CD4-positive, alpha-beta T cell treated with Interleukin-4 for 1 hour (primary cell): ENCODE results near the gene CYP3A7.
"Not testable (repeated sequence)": the region's sequence is repeated elsewhere in the genome, so short reads cannot be mapped to it uniquely, and the experiment has no call there.

Source experiments
- DNase-seq, 2 donors: peaks; one replicate each; pipeline ENCODE4 v3.0.0-alpha.2; 2020 to 2022

The CYP3A7 gene

GRCh38 chr7:99734987-99735386, at the start of gene CYP3A7:
Gene CYP3A7, minus strand, starts transcription at chr7:99735196. Its CDS starts 103 bp downstream, at chr7:99735093.
- DNase-seq, result no peak

- no peak for DNase-seq
Measured at GRCh38 chr7:99784007-99784406, 49.0 kb upstream of the CYP3A7 start, which contains the start of gene CYP3A4. Gene CYP3A4, minus strand, starts transcription at chr7:99784184. Its CDS starts 103 bp downstream, at chr7:99784081.

- no peak for DNase-seq
Measured at GRCh38 chr7:99782012-99782953, 47.3 kb upstream of the CYP3A7 start.

GRCh38 chr7:99780588-99780987, 45.6 kb upstream of the CYP3A7 start:
- no peak for DNase-seq

DNA sequence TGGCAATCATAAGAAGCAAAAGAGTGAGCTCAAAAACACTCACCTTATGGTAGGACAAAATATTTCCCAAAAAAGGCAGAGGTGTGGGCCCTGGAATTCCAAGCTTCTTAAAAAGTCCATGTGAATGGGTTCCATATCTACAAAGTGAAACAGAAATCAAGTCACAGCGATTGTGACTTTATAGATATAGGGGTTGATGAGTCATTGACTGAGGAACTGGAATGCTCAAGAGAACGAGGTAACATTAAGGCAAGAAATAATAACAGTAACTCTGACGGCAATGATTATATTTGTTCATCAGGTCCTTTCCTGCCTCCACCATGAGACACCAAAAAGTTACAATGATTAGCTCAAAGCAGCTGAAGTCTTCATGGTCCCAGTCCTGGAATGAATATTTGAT, 45.0 kb upstream of the CYP3A7 start:
- no peak for DNase-seq

DNA sequence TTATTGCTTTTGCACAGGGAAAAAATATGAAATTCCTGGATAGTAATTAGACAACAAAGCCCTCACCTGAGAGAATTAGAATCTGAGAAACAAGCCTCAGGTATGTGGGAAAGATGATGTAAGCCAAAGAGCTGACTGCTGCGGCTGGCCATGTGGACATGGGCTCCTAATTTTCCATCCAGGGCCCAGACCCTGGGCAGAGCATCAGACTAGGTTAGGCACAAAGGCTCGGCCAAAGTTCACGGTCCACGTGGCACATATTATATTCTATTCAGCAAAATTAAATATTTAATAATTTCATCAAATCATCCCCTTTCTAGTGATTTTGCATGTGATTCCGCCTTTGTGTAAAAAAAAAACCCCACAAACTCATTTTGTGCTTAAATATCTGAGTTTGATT, 43.9 kb upstream of the CYP3A7 start:
- DNase-seq, result no peak

DNA sequence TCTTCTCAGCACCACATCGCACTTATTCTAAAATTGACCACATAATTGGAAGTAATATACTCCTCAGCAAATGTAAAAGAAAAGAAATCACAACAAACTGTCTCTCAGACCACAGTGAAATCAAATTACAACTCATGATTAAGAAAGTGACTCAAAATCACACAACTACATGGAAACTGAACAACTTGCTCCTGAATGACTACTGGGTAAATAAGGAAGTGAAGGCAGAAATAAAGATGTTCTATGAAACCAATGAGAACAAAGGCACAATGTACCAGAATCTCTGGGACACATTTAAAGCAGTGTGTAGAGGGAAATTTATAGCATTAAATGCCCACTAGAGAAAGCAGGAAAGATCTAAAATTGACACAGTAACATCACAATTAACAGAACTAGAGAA, 38.4 kb upstream of the CYP3A7 start:
- not testable (repeated sequence) for DNase-seq

GRCh38 chr7:99772565-99772964, 37.6 kb upstream of the CYP3A7 start:
- no peak for DNase-seq

DNA sequence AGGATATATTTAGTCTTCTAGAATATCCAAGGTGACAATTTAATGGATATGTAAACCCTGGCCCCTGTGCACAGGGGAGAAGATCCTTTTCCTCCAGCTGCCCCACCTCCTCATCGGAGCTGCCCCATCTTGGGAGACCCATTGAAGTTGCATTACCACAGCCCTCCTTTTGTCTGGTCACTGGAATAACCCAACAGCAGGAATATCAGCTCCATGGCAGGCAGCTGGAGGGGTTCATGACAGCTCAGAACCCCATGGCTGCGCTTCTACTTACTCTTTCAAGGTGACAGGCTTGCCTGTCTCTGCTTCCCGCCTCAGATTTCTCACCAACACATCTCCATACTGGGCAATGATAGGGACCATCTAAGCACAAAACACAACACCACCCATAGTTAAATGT, 34.5 kb upstream of the CYP3A7 start:
- DNase-seq, result not testable (repeated sequence)

DNA sequence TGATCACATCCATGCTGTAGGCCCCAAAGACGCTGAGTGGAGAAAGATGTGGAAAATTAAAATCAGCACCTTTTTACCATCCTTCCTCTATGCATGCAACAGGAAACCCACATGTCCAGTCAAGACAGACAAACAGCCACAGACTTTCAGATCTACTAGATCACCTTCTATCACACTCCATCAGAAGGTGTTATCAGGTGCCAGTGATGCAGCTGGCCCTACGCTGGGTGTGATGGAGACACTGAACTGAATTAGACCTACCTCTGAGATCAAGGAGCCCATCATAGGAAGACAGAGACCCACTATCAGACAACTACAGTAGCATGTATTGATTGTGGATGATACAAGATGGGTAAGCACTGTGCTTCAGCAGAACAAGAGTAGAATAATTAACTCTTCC, 33.5 kb upstream of the CYP3A7 start:
- DNase-seq, result no peak

- no peak for DNase-seq
Measured at GRCh38 chr7:99767662-99768061, 32.7 kb upstream of the CYP3A7 start.

GRCh38 chr7:99766484-99767099, 31.6 kb upstream of the CYP3A7 start:
- no peak for DNase-seq

DNA sequence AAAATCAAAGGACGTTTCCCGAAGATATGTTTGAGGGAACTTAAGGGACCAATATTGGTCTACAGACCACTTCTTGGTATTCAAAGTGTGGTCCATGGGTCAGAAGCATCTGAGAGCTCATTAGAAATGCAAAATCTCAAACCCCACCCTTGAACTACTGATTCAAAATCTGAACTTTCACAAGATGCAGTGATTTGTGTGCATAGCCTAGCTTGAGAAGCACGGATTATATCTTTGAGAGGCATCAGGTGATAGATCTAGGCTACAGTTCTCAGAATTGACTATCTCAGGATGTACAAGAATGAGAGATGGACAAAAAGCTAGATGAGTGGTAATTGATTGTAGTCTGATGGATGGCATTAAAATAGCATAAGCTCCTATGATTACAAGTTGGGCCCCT, 29.5 kb upstream of the CYP3A7 start:
- no peak for DNase-seq

- DNase-seq, result no peak
Measured at GRCh38 chr7:99762680-99763327, 27.8 kb upstream of the CYP3A7 start.

DNA sequence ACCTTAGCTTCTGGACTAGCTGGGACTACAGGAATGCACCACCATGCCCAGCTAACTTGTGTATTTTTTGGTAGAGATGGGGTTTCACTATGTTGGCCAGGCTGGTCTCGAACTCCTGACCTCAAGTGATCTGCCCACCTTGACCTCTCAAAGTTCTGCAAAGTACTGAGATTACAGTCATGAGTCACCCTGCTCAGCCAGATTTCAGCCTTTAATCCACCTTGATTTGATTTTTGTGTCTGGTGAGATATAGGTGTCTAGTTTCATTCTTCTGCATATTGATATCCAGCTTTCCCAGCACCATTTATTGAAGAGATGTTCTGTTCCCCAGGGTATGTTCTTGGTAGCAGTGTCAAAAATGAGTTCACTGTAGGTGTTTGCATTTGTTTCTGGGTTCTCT, 20.1 kb upstream of the CYP3A7 start:
- DNase-seq, result no peak

GRCh38 chr7:99752356-99752755, 17.4 kb upstream of the CYP3A7 start:
- no peak for DNase-seq

GRCh38 chr7:99751322-99752052, 16.5 kb upstream of the CYP3A7 start:
- not testable (repeated sequence) for DNase-seq

- DNase-seq, result no peak
Measured at GRCh38 chr7:99748846-99749579, 14.0 kb upstream of the CYP3A7 start.

DNA sequence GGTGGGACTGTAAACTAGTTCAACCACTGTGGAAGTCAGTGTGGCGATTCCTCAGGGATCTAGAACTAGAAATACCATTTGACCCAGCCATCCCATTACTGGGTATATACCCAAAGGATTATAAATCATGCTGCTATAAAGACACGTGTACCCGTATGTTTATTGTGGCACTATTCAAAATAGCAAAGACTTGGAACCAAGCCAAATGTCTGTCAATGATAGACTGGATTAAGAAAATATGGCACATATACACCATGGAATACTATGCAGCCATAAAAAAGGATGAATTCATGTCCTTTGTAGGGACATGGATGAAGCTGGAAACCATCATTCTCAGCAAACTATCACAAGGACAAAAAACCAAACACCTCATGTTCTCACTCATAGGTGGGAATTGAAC, 11.9 kb upstream of the CYP3A7 start:
- not testable (repeated sequence) for DNase-seq

DNA sequence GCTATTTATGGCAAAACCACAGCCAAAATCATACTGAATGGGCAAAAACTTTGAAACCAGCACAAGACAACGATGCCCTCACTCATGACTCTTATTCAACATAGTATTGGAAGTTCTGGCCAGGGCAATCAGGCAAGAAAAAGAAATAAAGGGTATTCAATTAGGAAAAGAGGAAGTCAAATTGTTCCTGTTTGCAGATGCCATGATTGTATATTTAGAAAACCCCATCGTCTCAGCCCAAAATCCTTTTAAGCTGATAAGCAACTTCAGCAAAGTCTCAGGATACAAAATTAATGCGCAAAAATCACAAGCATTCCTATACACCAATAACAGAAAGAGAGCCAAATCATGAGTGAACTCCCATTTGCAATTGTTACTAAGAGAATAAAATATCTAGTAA, 10.4 kb upstream of the CYP3A7 start:
- DNase-seq, result not testable (repeated sequence)

DNA sequence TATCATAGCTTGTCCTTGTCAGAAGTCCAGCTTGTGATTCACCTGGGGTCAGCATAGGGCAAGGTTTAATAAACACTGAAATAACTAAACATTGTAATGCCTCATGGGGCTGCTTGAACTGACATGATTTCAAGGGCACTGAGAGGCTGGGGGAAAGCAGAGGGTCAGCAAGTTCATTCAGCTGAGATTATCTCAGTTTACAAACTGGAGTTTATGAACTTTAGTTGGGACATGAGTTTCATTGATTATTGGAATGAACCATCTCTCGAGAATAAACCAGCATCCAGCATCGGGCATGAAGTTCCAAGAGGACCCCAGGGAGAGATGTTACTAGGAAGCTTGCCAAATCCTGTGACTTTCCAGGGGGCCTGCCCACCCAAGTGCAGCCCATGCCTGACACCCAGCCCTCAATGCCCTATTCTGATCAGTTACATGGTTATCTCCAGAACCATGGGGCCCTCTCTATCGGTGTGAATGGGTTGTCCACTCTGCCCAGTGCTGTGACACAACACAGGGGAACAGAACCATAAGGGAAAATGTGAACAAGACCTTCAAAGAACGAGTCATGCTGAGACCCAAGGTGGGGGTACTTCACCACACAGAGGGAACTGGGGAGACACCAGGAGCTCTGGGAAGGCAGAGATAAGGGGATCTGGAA, 7.9 kb upstream of the CYP3A7 start:
- DNase-seq, result no peak

DNA sequence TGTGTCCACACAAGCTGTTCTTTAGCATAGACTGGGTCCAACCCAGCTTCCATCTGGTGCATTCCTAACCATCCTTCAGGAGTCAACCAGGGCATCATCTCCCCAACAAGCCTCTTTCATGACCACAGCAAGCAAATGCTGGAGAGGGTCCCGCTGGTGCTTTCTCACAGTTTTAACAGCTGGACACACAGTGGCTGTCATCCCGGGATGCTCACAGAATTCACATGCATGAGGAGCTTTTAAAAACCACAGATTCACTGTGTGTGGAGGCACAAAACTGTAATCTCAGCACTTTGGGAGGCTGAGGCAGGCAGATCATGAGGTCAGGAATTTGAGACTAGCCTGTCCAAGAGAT, 6.4 kb upstream of the CYP3A7 start:
- no peak for DNase-seq
